GM21526 (cell line): Measurements from ENCODE around the gene MYOD1.

ENCODE experiments used
- ATAC-seq: cut with Tn5 transposase; IDR thresholded peaks from one replicate; pipeline ENCODE4 v1.9.1; 2021; ENCODE audit warnings: moderate library complexity; ENCODE audit not compliant: unreplicated experiment, low FRiP score

Gene MYOD1

DNA sequence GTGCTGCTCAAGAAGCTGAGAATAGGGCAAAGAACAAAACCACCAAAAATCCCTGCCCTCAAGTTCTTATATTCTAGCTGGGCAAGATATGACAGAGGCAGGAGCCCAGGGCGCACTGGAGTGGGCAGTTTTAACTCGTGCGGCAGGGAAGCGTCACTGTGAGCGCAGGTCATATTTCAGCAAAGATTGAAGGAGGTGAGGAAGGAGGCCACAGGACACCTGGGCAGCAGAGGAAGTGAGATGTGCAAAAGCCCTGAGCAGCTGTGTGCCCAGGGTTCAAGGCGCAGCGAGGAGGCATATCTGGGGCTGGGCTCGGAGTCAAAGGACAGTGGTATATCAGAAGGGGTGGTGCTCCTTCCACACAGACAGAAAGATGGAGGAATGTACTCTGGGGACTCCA is 28.7 kb downstream of the MYOD1 start:
- no peak for ATAC-seq

DNA sequence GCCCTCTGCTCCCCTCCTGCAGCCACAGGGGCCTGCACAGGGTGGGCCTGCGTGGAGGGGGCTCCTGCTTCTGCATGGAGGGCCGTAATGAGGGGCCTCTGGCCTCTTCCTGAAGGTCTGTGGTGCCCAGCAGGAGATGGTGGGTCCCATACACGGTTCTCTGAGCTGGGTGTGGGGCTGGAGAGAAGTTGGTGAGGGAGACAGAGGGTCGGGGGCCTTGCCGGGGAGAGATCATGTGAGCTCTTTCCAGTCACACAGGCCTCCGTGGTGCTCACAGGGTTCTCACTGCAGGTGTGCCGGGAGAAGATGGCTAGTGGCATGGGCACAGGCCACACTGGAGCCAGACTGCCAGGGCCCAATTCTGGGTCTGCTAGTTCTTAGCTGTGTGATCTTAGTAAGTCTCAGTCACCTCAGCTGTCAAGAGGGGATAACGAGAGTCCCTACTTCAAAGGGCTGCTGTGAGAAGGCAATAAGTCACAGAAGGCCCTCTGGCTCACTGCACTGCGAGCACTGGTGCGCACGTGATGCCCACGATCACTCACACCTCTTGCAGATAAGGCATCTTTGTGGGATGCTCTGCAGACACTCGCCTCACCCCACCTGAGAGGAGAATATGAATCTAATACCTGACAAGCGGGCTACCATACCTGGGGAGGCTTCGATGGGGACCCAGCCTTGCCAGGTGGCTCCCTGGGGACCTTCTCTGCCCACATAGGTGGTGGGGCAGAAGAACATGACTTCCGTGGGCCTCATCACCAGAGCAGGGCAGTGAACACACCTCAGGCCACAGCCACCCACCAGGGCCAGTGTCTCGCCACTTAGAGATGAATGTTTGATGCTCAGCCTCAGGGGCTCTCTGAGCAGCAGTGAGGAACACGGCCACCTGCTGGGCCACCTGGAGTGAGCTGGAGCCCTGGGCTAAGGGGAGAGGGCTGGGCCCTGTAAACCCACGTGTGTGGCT is 29.7 kb downstream of the MYOD1 start:
- ATAC-seq, result no peak

DNA sequence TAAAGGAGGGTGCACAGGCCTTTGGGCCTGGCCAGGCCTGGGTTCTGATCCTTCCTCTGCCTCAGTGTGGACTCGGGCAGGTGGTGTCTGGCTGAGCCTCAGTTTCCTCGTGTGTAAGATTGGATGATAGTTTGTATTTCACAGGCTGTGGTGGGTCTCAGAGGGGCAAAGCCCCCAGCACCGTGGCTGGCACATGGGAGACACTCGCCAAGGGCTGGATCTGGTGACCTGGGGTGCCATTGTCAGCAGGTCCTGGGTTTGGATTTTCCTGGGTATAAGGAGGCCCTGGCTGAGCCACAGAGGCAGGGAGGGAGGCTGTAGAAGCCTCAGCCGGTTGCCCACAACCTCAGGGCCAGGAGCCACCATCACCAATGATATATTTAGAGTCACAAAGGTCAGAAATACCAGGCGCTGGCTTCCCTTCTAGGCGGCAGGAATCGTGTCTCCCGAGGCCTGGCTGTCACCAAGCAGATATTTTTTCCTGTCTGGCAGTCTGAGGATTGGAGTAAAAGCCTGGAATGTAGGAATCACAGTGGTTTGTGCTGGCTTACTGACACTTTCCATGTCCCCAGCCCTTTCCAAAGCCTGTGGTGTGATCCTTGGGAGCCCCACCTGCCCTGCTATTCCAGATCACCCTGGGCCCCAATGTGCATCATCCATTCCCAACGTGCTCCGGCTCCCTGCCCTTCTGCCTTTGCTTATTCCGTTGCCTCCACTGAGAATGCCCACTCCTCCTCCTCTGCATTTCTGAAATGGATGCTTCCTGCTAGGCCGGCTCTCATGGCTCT is 30.8 kb downstream of the MYOD1 start:
- no peak for ATAC-seq

DNA sequence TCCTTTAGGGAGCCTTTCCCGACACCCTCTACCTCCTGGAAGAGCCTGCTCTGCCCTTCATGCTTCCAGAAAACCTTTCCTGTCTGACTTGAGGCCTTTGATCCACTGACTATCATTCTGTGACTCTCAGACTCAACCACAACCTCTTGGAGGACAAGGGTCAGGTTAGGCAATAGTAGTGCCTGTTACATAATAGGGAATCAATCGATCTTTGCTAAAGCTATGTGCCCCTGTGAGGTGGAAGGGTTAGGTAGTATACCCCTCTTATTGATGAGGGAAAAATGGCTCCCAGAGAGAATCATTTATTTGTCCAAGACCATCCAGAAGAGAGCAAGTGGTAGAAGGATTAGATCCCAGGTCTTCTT is 31.4 kb downstream of the MYOD1 start:
- no peak for ATAC-seq

DNA sequence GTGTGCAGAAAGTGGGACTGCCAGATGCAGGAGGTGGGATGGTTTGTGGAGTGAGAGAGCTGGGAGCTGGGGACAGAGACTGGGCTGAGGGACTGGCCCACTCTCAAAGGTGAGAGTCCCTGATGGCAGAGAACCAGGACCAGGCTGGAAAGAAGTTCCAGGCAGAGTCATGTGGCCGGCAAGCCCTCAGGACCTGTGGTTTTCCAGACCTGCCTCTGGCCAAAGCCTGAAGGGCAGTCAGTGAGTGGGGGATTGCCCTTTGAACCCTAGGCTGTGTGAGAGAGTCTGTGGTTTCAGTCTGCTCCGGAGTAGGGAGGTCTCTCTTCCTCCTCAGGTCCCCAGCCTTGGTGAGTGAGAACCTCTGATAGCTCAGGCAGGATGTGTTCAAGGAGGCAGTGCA is 32.2 kb downstream of the MYOD1 start:
- ATAC-seq, result no peak

DNA sequence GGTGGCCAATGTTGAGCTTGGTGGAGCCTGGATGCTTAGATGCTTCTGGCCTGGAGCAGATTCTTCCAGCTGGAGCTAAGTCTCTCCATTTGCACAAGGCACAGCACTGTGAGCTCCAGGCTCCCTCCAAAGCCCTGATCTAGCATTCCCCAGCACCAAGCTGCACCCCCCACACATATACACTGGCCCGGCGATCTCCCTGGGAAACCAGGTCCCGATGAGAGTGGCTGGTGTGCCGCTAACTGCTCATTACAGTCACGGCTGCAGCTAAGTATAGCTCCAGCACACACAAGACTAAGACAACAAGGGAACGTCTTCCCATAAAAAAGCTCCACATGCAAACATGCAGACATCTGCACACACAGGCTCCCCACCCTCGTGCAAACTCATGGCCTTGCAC is 32.8 kb downstream of the MYOD1 start:
- ATAC-seq, result no peak

DNA sequence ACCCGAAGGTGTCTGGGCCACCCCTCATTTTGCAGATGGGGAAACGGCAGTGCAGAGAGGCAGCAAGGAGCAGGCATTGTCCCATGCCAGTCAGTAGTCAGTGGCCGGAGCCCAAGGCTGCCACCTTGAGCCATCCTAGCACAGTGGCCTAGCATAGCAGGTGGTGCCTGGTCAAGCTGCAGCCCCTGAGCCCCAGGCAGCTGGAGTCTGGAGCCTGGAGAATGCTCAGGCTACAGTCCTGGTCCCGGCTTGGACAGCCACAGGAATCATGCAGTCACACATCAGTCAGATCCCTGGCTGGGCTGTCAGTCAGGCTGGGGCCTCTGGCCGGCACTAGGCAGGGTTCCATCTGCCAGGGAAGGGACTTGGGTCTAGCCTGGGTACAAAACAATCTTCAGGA is 33.8 kb downstream of the MYOD1 start:
- ATAC-seq, result no peak

DNA sequence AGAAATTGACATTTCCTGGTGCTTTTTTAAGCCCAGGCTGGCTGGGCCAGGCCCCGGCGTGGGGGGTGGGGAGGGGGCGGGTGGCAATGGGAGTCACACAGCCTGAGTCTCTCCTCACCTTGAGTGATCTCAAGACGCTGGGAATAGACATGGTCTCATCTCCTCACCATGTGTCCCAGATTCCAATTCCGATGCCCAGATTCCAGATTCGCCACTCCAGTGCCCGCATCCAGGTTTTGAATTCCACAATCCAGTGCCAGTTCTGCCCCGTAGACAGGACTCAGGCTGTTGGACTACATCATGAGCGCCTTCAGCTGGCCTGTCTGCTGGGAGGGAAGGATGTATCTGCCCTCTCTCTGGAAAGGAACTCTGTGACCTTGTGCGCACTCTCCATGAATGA is 34.3 kb downstream of the MYOD1 start:
- no peak for ATAC-seq

DNA sequence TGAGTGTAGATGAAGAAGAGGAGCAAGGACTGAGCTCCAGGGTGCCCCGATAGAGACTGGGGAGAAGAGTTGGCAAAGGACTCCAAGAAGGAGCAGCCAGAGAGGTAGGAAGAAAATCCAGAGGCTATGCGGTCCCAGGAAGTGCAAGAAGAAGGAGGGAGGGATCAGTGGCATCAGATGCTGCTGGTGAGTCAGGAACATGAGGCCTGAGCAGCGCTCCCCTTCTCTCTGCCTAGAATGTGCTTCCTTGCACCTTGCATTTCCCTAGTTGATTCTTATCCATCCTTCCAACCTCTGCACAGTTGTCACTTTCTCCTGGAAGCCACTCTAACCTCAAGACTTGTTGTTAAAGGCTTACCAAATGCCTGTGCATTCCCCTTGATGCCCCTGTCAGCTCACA is 36.5 kb downstream of the MYOD1 start:
- no peak for ATAC-seq

DNA sequence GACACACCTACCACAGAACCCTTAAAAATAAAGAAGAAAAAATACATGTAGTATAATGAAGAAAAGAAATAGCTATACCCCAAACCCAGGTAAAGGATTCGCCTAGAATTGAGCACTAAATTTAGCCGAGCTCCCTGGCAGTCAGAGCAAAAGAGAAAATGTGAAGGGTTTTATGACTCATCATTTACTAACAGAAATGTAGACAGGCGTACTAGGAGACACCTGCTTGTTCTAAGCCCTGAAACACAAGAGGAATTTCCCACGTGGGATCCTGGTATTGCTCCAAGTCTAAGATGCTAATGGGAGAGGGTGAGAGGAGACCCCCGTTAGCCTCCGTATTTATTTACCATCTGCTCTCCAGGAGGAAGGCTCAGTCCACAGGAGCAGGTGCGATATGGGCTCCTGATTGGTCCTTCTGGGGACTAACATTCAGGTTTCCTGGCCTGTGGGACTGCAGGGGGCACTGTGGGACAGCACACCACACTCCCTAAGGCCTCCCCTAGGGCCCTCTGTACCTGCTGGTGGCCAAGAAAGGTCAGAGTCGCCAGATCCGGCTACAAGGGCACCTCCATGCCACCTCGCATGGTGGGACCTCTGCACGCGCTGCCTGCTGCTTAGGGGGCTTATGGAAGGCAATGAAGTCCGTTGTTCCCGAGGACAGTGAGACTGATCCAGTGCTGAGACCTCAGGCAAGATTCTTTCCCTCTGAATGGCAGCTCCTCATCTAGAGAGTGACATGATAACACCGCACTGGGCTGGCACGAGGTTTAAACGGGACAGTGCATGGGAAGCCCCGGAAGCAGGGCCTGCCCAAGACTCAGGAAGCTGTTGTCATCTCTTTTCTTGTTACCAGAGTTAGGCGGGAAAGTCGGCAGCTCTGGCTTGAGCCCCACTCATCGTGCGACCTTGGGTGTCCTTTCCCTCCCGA is 41.0 kb downstream of the MYOD1 start:
- ATAC-seq, result peak; percentile 68

DNA sequence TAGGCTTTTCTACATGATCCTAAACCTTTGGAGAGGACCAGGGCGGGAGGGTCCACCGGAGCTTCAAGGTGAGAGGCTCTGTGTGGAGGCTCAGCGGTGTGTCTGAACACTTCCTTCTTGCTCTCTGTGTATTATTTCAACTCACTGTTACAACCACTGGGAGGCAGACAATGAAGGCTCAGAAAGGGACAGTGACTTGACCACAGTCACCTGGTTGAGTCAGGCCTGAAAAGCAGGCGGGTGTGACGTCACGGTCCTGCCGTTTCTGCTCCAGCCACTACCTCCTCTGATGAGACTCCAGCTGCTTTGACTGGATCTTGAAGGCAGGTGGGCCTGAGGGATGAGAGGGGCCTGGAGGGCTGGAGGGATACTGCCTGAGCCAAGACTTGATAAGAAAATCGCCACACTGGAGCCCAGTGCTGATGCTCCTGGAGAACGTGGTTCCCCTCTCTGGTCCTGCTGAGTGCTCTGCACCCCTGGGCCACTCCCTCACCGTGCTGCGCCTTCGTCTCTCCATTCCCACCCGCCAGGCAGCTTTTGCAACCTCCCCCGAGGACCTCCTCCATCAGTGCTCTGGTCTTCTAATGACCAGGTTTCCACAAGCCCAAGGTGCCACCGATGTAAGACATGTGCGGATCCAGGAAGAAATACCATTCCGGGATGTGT is 43.1 kb downstream of the MYOD1 start:
- peak; percentile 63 for ATAC-seq

DNA sequence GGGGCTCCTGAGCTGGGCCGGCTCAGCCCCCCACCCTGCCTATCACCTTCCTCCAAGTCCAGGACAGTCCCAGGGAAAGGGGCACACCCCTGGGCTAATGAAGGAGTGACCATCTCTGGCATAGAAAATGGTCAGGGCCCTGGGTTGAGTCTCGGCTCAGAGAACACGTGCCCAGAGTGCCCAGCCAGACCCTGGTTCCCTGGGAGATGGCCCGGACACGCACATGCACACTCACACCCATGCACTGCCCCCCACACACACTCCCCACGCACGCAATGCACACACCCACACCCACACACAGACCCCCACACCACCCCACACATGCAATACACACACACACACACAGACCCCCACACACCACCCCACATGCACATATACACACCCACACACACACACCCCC is 43.9 kb downstream of the MYOD1 start:
- ATAC-seq, result no peak

DNA sequence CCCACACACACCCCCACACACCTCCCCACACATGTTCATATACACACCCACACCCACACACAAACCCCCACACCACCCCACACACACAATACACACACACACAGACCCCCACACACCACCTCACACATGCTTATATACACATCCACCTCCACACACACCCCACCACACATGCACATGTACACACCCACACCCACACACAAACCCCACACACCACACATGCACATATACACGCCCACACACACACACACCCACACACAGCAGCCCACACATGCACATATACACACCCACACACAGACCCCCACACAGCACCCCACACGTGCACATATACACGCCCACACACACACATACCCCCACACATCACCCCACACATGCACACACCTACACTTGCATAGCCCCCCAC is 44.3 kb downstream of the MYOD1 start:
- no peak for ATAC-seq

DNA sequence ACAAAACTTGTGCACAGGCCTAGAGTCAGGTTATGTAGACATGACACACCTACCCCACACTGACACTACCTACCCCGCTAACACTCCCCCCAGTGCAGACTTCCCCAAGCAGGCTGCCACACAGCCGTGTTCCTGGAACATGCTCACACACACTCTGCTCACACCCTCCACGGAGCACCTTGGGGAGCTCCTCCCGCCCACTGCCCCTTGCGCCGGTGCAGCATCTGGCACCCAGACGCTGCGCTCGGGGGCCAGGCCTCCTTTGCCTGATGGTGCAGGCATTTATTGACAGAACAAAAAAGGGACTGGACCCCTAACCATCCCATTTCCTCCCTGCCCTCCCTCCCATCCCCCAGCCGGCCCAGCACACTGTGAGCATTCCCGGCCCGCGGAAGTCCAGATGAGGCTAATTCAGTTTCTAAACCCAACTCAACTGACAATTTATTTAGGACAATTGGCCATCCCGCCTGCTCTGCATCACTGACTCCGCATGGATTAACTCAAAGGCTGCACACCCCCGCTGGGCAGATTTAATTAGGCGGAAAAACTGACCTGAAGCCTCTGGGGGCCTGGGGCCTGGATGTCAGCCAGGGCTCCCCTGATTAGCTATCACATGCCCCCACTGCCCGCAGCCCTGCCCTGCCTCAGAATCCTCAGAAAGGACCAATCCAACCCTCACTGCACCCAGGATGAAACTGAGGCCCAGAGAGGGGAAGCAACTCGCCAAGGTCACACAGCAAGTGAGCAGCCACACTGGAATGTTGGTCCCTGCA is 45.3 kb downstream of the MYOD1 start:
- no peak for ATAC-seq

DNA sequence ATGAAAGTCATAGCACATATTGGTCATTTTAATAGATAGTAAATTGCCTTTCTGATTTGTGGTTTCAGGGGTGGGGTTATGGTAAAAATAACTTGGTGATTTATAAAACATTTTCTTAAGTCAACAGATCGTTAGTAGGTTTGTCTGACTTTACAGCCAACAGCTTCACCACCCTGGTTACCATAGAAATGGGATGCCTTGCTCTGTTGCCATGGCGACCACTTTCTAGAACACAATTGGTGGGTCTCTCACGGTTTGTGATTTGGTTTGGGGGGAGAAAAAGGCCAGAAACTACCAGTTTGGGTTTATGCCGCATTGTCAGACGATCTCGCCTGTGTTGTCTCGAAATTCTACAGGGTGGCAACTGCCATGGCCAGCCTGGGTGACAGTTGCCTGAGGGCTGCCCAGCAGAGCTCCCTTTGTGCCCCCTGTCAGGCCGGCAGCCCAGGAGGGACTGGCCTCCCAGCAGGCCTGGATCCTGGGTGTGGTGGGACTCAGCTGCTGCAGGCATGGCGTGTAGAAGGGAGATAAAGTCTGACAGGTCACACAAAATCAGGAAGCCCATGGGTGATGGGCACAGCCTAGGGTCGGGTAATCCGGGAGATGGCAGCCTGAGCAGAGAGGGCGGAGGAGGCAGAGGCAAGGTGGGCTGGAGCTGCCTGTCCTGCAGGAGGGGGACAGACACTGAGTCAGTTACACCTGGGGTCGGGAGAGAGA is 46.1 kb downstream of the MYOD1 start:
- ATAC-seq, result no peak

DNA sequence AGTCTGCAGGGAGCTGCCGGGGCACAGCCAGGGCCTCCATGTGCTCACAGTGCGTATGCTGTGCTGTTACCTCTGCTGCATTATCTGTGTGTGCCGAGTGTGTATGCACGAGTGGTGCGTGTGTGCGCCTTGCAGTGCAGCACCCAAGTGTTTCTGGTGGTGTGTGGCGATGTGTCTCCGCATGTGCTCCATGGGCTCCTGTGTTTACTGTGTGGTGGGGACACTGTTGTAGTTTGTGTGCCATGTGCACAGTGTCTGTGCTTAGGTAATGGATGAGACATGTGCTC is 46.6 kb downstream of the MYOD1 start:
- no peak for ATAC-seq

DNA sequence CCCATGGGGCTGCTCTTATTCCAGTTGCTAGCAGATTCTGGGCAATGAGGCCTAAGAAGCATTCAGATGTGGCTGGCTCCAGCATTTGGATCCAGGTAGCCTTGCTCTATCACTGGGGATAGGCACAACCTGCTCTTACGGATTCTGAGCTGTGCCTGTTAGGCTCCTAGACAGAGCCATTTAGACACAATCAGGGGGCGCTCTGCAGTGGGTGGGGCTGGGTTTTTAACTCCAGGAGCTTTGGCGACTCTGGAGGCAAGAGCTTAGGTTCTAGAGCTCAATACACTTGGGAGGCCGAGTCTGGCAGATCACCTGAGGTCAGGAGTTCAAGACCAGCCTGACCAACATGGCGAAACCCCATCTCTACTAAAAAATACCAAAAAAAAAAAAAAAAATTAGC is 47.2 kb downstream of the MYOD1 start:
- ATAC-seq, result no peak

DNA sequence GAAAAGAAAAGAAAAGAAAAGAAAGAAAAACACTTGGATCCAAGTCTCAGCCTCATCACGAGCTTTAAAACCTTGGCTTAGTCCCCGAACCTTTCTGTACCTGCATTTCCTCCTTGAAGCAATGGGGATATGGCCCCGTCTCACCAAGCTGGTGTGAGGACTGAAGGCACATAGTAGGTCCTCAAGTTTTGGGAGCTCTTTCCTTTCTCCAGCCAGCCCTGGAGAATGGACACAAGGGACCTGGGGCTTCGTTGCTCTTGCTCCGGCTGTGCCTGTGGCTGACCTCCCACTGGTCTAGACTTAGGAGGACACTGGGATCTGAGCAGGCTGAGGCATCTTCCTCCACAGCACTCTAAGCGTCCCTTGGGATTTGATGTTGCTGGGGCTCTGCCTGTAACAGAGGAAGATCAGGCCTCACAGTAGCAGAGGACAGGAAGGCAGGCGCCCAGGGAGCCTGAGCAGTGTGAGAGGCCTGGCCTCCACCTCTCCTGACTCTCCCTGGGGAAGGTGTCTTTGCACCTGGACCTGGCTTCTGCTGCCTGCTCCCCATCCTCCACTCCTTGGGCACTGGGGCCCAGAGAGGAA is 48.0 kb downstream of the MYOD1 start:
- no peak for ATAC-seq

DNA sequence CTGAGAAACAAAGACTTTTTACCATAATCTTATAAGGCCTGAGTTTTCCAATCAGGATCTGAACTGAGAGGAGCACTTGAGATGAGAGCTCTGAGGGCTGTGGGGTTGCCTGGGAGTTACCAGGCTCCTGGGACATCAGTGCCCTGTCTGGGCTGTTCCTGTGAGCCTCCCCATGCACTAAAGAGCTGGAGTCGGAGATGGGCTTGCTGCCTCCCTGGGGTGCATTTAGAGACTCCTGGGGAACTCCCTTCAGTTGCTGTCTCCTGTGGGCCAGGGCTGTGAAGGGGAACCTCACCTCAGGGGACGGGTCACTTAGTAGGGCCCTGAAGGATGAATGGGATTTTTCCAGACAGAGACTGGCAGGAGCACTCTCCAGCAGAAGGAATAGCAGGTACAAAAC is 48.5 kb downstream of the MYOD1 start:
- no peak for ATAC-seq
